Fibroblast of lung (primary cell): Measurements from ENCODE around the gene OPN1MW3. TPM values are rescaled to one million over a fixed set of nuclear protein-coding genes. Genes with fewer than 3 reads are reported as not detected.

Experiments
- DNase-seq, 2 donors: peaks; one replicate each; pipeline versions ENCODE4 v3.0.0 to v3.0.0-alpha.2; 2010; ENCODE audit warnings: low read depth in 2 of 2
- H2AFZ ChIP-seq: 2 replicates; pipeline ENCODE4 v1.5.1; 2012; ENCODE audit warnings: low read length, control low read depth, inconsistent platforms
- H3K27ac ChIP-seq: 2 replicates; pipeline ENCODE4 v1.5.1; 2011; ENCODE audit warnings: low read length, control low read depth; ENCODE audit not compliant: insufficient read depth
- H3K27me3 ChIP-seq: 2 replicates; pipeline ENCODE4 v1.5.1; 2011; ENCODE audit warnings: mild to moderate bottlenecking, low read length; ENCODE audit not compliant: control insufficient read depth, insufficient read depth
- H3K36me3 ChIP-seq: 2 replicates; pipeline ENCODE4 v1.5.1; 2011; ENCODE audit warnings: low read length; ENCODE audit not compliant: control insufficient read depth, insufficient read depth
- H3K4me1 ChIP-seq: 2 replicates; pipeline ENCODE4 v1.5.1; 2011; ENCODE audit warnings: low read length; ENCODE audit not compliant: control insufficient read depth, insufficient read depth; ENCODE audit errors: extremely low read depth
- H3K4me2 ChIP-seq: 2 replicates; pipeline ENCODE4 v1.5.1; 2011; ENCODE audit warnings: low read length, control low read depth; ENCODE audit not compliant: insufficient read depth; ENCODE audit errors: extremely low read depth
- H3K4me3 ChIP-seq, 4 experiments: fragments of 200-600 bp in 1 of 4; sonication (generic) in 1 of 4; replicated peaks in 1 of 4; 2 replicates each; pipeline ENCODE4 v1.5.1; 2011 to 2016; ENCODE audit warnings: low read length in 4 of 4, low read depth in 3 of 4, mild to moderate bottlenecking in 3 of 4, control low read depth in 2 of 4, inconsistent platforms in 1 of 4, mixed read lengths in 1 of 4; ENCODE audit not compliant: insufficient read depth in 1 of 4; ENCODE audit errors: control extremely low read depth in 1 of 4
- H3K79me2 ChIP-seq: 2 replicates; pipeline ENCODE4 v1.5.1; 2012; ENCODE audit warnings: mild to moderate bottlenecking, low read length, inconsistent platforms; ENCODE audit not compliant: control insufficient read depth, insufficient read depth
- H3K9ac ChIP-seq: 2 replicates; pipeline ENCODE4 v1.5.1; 2011; ENCODE audit warnings: mild to moderate bottlenecking, low read length, control low read depth; ENCODE audit not compliant: insufficient read depth
- H3K9me3 ChIP-seq: 2 replicates; pipeline ENCODE4 v1.5.1; 2012; ENCODE audit warnings: low read depth, low read length; ENCODE audit not compliant: control insufficient read depth, insufficient read depth
- H4K20me1 ChIP-seq: 2 replicates; pipeline ENCODE4 v1.5.1; 2011; ENCODE audit warnings: low read length; ENCODE audit not compliant: control insufficient read depth, insufficient read depth; ENCODE audit errors: extremely low read depth
- EZH2 ChIP-seq: IDR thresholded peaks from 2 replicates; pipeline ENCODE4 v1.5.1; 2012; ENCODE audit warnings: low read length, control low read depth, mild to moderate bottlenecking; ENCODE audit errors: missing control alignments
- polyA plus RNA-seq, 2 donors: library from polyadenylated mRNA; depleted of rRNA in 1 of 2; stranded (reverse) in 1 of 2; unstranded in 1 of 2; fragments of >200 nt; gene quantifications; 2 replicates each; pipeline ENCODE4 v1.2.1, GENCODE V29; 2011 to 2012; ENCODE audit warnings: missing spikeins in 1 of 2
- total RNA-seq: library from RNA; depleted of rRNA; stranded (reverse); fragments of >200 nt; gene quantifications from 2 replicates; pipeline ENCODE4 v1.2.1, GENCODE V29; 2014
- TF ChIP-seq, protein P1 (sequence below), 2 donors: IDR thresholded peaks in 1 of 2; conservative IDR thresholded peaks in 1 of 2; 1 replicate in 1 of 2; 2 replicates in 1 of 2; pipeline ENCODE4 v1.5.1; 2011 to 2012; ENCODE audit warnings: low read length in 2 of 2, control low read depth in 1 of 2, inconsistent platforms in 1 of 2, low read depth in 1 of 2, mild to moderate bottlenecking in 1 of 2

Gene OPN1MW3
- total and polyA plus RNA-seq, 2 donors (not counting 1 experiment from before 2014, with no cell fraction given), result not detected

- no peak within 1 kb of the TSS for H3K4me3 ChIP-seq
- no peak within 1 kb of the TSS for H3K27ac ChIP-seq
- H3K27me3 ChIP-seq, result no peaks in the 10 kb centered on the region
- H4K20me1 ChIP-seq, result no peaks in the 10 kb centered on the region
- no peaks in the 10 kb centered on the region for H3K36me3 ChIP-seq
- H3K79me2 ChIP-seq, result no peaks in the 10 kb centered on the region
- H3K9me3 ChIP-seq, result no peaks in the 10 kb centered on the region
- H2AFZ ChIP-seq, result no peak within 1 kb of the TSS
- H3K4me2 ChIP-seq, result no peak within 1 kb of the TSS
- no peak for TF ChIP-seq EZH2
- TF ChIP-seq, protein P1, sequence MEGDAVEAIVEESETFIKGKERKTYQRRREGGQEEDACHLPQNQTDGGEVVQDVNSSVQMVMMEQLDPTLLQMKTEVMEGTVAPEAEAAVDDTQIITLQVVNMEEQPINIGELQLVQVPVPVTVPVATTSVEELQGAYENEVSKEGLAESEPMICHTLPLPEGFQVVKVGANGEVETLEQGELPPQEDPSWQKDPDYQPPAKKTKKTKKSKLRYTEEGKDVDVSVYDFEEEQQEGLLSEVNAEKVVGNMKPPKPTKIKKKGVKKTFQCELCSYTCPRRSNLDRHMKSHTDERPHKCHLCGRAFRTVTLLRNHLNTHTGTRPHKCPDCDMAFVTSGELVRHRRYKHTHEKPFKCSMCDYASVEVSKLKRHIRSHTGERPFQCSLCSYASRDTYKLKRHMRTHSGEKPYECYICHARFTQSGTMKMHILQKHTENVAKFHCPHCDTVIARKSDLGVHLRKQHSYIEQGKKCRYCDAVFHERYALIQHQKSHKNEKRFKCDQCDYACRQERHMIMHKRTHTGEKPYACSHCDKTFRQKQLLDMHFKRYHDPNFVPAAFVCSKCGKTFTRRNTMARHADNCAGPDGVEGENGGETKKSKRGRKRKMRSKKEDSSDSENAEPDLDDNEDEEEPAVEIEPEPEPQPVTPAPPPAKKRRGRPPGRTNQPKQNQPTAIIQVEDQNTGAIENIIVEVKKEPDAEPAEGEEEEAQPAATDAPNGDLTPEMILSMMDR (conservative IDR thresholded peaks at IDR 0.05 in 1 of 2, IDR thresholded peaks at IDR 0.05 in 1 of 2; ENCODE audit: low read depth in 1 of 2, low read length in 2 of 2), result no peak
- H3K4me1 ChIP-seq, result no peaks in the 10 kb centered on the region
- DNase-seq, result no peak
- no peak within 1 kb of the TSS for H3K9ac ChIP-seq
These were observed 37.6 kb downstream of the OPN1MW3 start, which contains the start of gene TEX28 for GRCh38 chrX:154294791-154295574. TSS of gene TEX28 (minus strand) at chrX:154295124. CDS start at chrX:154292117, 3,007 bp downstream.

DNA sequence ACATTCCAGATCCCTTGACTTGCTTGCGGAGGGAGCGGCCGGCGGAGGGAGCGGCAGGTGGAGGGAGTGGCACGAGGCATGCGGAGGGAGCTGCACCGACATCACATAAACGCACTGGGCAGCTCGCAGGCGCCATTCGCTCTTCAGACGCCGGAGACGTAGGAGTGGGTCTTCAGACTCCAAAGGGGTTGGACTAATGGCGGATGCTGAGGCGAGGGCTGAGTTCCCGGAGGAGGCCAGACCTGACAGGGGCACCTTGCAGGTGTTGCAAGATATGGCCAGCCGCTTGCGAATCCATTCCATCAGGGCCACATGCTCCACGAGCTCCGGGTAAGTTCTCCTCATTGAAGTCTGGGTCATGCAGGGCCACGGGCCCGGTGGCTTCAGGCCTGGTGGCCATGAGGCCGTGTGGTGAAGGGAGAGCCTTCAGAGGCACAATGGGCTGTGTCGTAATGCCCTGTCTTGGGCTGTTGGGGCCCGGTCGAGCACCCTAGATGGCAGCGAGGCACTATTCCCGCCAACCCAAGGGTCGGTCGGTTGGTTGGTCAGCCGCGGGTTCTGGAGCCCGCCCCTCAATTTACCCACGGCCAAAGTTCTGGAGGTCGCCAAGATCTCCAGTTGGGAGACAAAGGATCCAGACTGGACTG is 38.4 kb downstream of the OPN1MW3 start, which contains the start of gene TKTL1:
TKTL1 (plus strand) TSS at position 132 of the 647 bp plus-strand sequence; CDS start at position 197, 65 bp downstream.
- TF ChIP-seq, protein P1 (conservative IDR thresholded peaks at IDR 0.05 in 1 of 2, IDR thresholded peaks at IDR 0.05 in 1 of 2; ENCODE audit: low read depth in 1 of 2, low read length in 2 of 2), result no peak
- no peak for TF ChIP-seq EZH2
- Histone ChIP-seq H3K27me3 (no peaks in the 10 kb centered on the region), H3K9ac (no peak within 1 kb of the TSS), H3K27ac (no peak within 1 kb of the TSS), H3K4me3 (no peak within 1 kb of the TSS), H3K9me3 (no peaks in the 10 kb centered on the region), H3K4me2 (no peak within 1 kb of the TSS), H4K20me1 (no peaks in the 10 kb centered on the region), H2AFZ (no peak within 1 kb of the TSS), H3K36me3 (no peaks in the 10 kb centered on the region), H3K79me2 (no peaks in the 10 kb centered on the region), H3K4me1 (no peaks in the 10 kb centered on the region)
- DNase-seq, result no peak

DNA sequence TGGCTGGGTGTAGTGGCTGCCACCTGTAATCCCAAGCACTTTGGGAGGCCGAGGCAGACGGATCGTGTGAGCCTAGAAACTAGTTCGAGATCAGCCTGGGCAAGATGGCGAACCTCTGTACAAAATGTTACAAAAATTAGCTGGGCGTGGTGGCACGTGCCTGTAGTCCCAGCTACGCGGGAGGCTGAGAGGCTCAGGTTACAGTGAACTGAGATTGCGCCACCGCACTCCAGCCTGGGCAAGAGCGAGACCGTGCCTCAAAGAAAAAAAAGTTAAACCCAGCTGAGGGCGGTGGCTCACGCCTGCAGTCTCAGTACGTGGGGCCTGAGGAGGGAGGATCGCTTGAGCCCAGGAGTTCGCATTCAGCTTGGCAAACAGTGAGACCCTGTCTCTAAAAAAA is 39.3 kb downstream of the OPN1MW3 start:
- Histone ChIP-seq H3K27ac (no peak overlapping the region), H3K4me3 (no peak overlapping the region), H3K79me2 (no peaks in the 10 kb centered on the region), H2AFZ (no peak overlapping the region), H3K4me1 (no peaks in the 10 kb centered on the region), H3K27me3 (no peaks in the 10 kb centered on the region), H3K9me3 (no peaks in the 10 kb centered on the region), H3K36me3 (no peaks in the 10 kb centered on the region), H3K9ac (no peak overlapping the region), H4K20me1 (no peaks in the 10 kb centered on the region), H3K4me2 (no peak overlapping the region)
- no peak for DNase-seq
- no peak for TF ChIP-seq EZH2
- TF ChIP-seq, protein P1 (conservative IDR thresholded peaks at IDR 0.05 in 1 of 2, IDR thresholded peaks at IDR 0.05 in 1 of 2; ENCODE audit: low read depth in 1 of 2, low read length in 2 of 2), result no peak
